ENCODE data around the gene SLFN5. TPM values are rescaled to one million over a fixed set of nuclear protein-coding genes. Genes with fewer than 3 reads are reported as not detected.
"Not testable (repeated sequence)": the region's sequence is repeated elsewhere in the genome, so short reads cannot be mapped to it uniquely, and the experiment has no call there.

SLFN5 gene
- 8.3 TPM for polyA plus RNA-seq (2012; ENCODE audit: low read depth, missing spikeins)

- FAIRE-seq, result peak; percentile 95
- TF ChIP-seq TAF1 (IDR thresholded peaks at IDR 0.05; ENCODE audit: low read depth, low read length) (peak; percentile 68), PAX5 (IDR thresholded peaks at IDR 0.05; ENCODE audit: insufficient read depth, low read length, severe bottlenecking) (no peak), SPI1 (IDR thresholded peaks at IDR 0.05; ENCODE audit: low read depth, low read length) (no peak), POU2F2 (IDR thresholded peaks at IDR 0.05; ENCODE audit: low read depth, low read length) (peak; percentile 57; the same call in 1 of the 2 replicates), POLR2AphosphoS5 (IDR thresholded peaks at IDR 0.05; ENCODE audit: low read depth, low read length) (peak; percentile 88), POLR2A (IDR thresholded peaks at IDR 0.05; ENCODE audit: low read depth, low read length) (peak; percentile 89)
- DNase-seq (ENCODE audit: insufficient read length, low spot score), result peak; percentile 79
These were observed at the start of gene SLFN5 for GRCh38 chr17:35242805-35243560. SLFN5 (plus strand) TSS chr17:35243072; CDS start chr17:35258691, 15,619 bp downstream.

GRCh38 chr17:35194001-35194400 is 48.9 kb upstream of the SLFN5 start, which contains the start of gene SLC35G3:
SLC35G3 (minus strand) TSS chr17:35194393; CDS start chr17:35194307, 86 bp downstream.
- not testable (repeated sequence) for DNase-seq (ENCODE audit: insufficient read length, low spot score); FAIRE-seq

GRCh38 chr17:35195062-35195461 is 47.8 kb upstream of the SLFN5 start:
- not testable (repeated sequence) for FAIRE-seq; DNase-seq (ENCODE audit: insufficient read length, low spot score)

GRCh38 chr17:35202582-35202981 is 40.3 kb upstream of the SLFN5 start:
- not testable (repeated sequence) for FAIRE-seq; DNase-seq (ENCODE audit: insufficient read length, low spot score)

- no peak for FAIRE-seq
- no peak for TF ChIP-seq TAF1 (IDR thresholded peaks at IDR 0.05; ENCODE audit: low read depth, low read length)
- no peak for DNase-seq (ENCODE audit: insufficient read length, low spot score)
These were observed 32.1 kb upstream of the SLFN5 start for GRCh38 chr17:35210741-35211140.

GRCh38 chr17:35212668-35213067 is 30.2 kb upstream of the SLFN5 start:
- TF ChIP-seq POU2F2 (IDR thresholded peaks at IDR 0.05; ENCODE audit: low read depth, low read length) (no peak), TAF1 (IDR thresholded peaks at IDR 0.05; ENCODE audit: low read depth, low read length) (no peak), POLR2A (IDR thresholded peaks at IDR 0.05; ENCODE audit: low read depth, low read length) (no peak), SPI1 (IDR thresholded peaks at IDR 0.05; ENCODE audit: low read depth, low read length) (no peak), POLR2AphosphoS5 (IDR thresholded peaks at IDR 0.05; ENCODE audit: low read depth, low read length) (no peak)
- DNase-seq (ENCODE audit: insufficient read length, low spot score) (no peak), FAIRE-seq (no peak)

- no peak for TF ChIP-seq TAF1 (IDR thresholded peaks at IDR 0.05; ENCODE audit: low read depth, low read length)
- TF ChIP-seq PAX5 (IDR thresholded peaks at IDR 0.05; ENCODE audit: insufficient read depth, low read length, severe bottlenecking), result no peak
- no peak for TF ChIP-seq POU2F2 (IDR thresholded peaks at IDR 0.05; ENCODE audit: low read depth, low read length)
- TF ChIP-seq SPI1 (IDR thresholded peaks at IDR 0.05; ENCODE audit: low read depth, low read length), result no peak
- no peak for TF ChIP-seq POLR2A (IDR thresholded peaks at IDR 0.05; ENCODE audit: low read depth, low read length)
- TF ChIP-seq POLR2AphosphoS5 (IDR thresholded peaks at IDR 0.05; ENCODE audit: low read depth, low read length), result no peak
- no peak for DNase-seq (ENCODE audit: insufficient read length, low spot score)
- FAIRE-seq, result no peak
These were observed 29.4 kb upstream of the SLFN5 start for GRCh38 chr17:35213412-35213940.

GRCh38 chr17:35214192-35214591 is 28.7 kb upstream of the SLFN5 start:
- no peak for FAIRE-seq
- DNase-seq (ENCODE audit: insufficient read length, low spot score), result no peak
- no peak for TF ChIP-seq PAX5 (IDR thresholded peaks at IDR 0.05; ENCODE audit: insufficient read depth, low read length, severe bottlenecking)
- no peak for TF ChIP-seq TAF1 (IDR thresholded peaks at IDR 0.05; ENCODE audit: low read depth, low read length)
- TF ChIP-seq POLR2AphosphoS5 (IDR thresholded peaks at IDR 0.05; ENCODE audit: low read depth, low read length), result no peak
- no peak for TF ChIP-seq POU2F2 (IDR thresholded peaks at IDR 0.05; ENCODE audit: low read depth, low read length)
- TF ChIP-seq SPI1 (IDR thresholded peaks at IDR 0.05; ENCODE audit: low read depth, low read length), result no peak
- TF ChIP-seq POLR2A (IDR thresholded peaks at IDR 0.05; ENCODE audit: low read depth, low read length), result no peak

- DNase-seq (ENCODE audit: insufficient read length, low spot score) (no peak), FAIRE-seq (peak; percentile 63)
- TF ChIP-seq SPI1 (IDR thresholded peaks at IDR 0.05; ENCODE audit: low read depth, low read length), result peak; percentile 83
- no peak for TF ChIP-seq POU2F2 (IDR thresholded peaks at IDR 0.05; ENCODE audit: low read depth, low read length)
These were observed 28.1 kb upstream of the SLFN5 start for GRCh38 chr17:35214631-35215273.

GRCh38 chr17:35217107-35217506 is 25.8 kb upstream of the SLFN5 start:
- DNase-seq (ENCODE audit: insufficient read length, low spot score), result no peak
- no peak for FAIRE-seq
- TF ChIP-seq POLR2A (IDR thresholded peaks at IDR 0.05; ENCODE audit: low read depth, low read length) (no peak), POLR2AphosphoS5 (IDR thresholded peaks at IDR 0.05; ENCODE audit: low read depth, low read length) (no peak), PAX5 (IDR thresholded peaks at IDR 0.05; ENCODE audit: insufficient read depth, low read length, severe bottlenecking) (no peak), SPI1 (IDR thresholded peaks at IDR 0.05; ENCODE audit: low read depth, low read length) (no peak), POU2F2 (IDR thresholded peaks at IDR 0.05; ENCODE audit: low read depth, low read length) (no peak)

- no peak for TF ChIP-seq SPI1 (IDR thresholded peaks at IDR 0.05; ENCODE audit: low read depth, low read length)
- TF ChIP-seq TAF1 (IDR thresholded peaks at IDR 0.05; ENCODE audit: low read depth, low read length), result no peak
- no peak for TF ChIP-seq PAX5 (IDR thresholded peaks at IDR 0.05; ENCODE audit: insufficient read depth, low read length, severe bottlenecking)
- TF ChIP-seq POLR2AphosphoS5 (IDR thresholded peaks at IDR 0.05; ENCODE audit: low read depth, low read length), result no peak
- no peak for TF ChIP-seq POLR2A (IDR thresholded peaks at IDR 0.05; ENCODE audit: low read depth, low read length)
- no peak for TF ChIP-seq POU2F2 (IDR thresholded peaks at IDR 0.05; ENCODE audit: low read depth, low read length)
- DNase-seq (ENCODE audit: insufficient read length, low spot score) (no peak), FAIRE-seq (peak; percentile 31)
These were observed 24.0 kb upstream of the SLFN5 start for GRCh38 chr17:35218915-35219314.
